H1 (cell line): ENCODE results near the gene CNTN5. TPM values are rescaled to one million over a fixed set of nuclear protein-coding genes. Genes with fewer than 3 reads are reported as not detected.

Experiments
- CTCF ChIA-PET: fragments of 300-600 bp; sonication (Branson Sonifier 250); formaldehyde crosslinking; loops from one replicate; lab custom pipeline; 2021; ENCODE audit not compliant: partially characterized antibody; lab: Charles Lee
- POLR2A ChIA-PET: fragments of 300-600 bp; sonication (Branson Sonifier 250); formaldehyde crosslinking; loops from one replicate; lab custom pipeline; 2021; ENCODE audit warnings: inconsistent platforms; ENCODE audit not compliant: partially characterized antibody; lab: Charles Lee
- DNase-seq, 2 experiments: peaks; one replicate each; pipeline versions ENCODE4 v3.0.0 to v3.0.0-alpha.2; 2010 to 2022; ENCODE audit warnings: low spot score in 2 of 2, low read depth in 1 of 2, mixed read lengths in 1 of 2
- FAIRE-seq: peaks from 2 replicates; lab custom pipeline; 2011; peaks lifted over from hg19 to GRCh38; lab: Jason Lieb, UNC
- H2AFZ ChIP-seq: 2 replicates; pipeline ENCODE4 v1.8.1; 2012; ENCODE audit warnings: low read length, inconsistent platforms
- H2AK5ac ChIP-seq: 2 replicates; pipeline ENCODE4 v1.6.1; 2013; ENCODE audit warnings: low read depth, low read length
- H2BK120ac ChIP-seq: replicated peaks from 2 replicates; pipeline ENCODE3; 2013; ENCODE audit warnings: low read depth, low read length, inconsistent platforms
- H2BK12ac ChIP-seq: 2 replicates; pipeline ENCODE4 v1.6.1; 2013; ENCODE audit warnings: low read depth, low read length
- H2BK15ac ChIP-seq: 2 replicates; pipeline ENCODE4 v1.6.1; 2013; ENCODE audit warnings: low read length
- H2BK20ac ChIP-seq: 2 replicates; pipeline ENCODE4 v1.6.1; 2013; ENCODE audit warnings: low read length
- H2BK5ac ChIP-seq: 2 replicates; pipeline ENCODE4 v1.6.1; 2013; ENCODE audit warnings: low read depth, low read length
- H3K14ac ChIP-seq: 2 replicates; pipeline ENCODE4 v1.6.1; 2013; ENCODE audit warnings: inconsistent platforms; ENCODE audit not compliant: insufficient read length
- H3K18ac ChIP-seq: 2 replicates; pipeline ENCODE4 v1.6.1; 2013; ENCODE audit warnings: low read length; ENCODE audit errors: extremely low read depth
- H3K23ac ChIP-seq: 2 replicates; pipeline ENCODE4 v1.6.1; 2013; ENCODE audit warnings: inconsistent platforms; ENCODE audit not compliant: insufficient read length
- H3K23me2 ChIP-seq: 2 replicates; pipeline ENCODE4 v1.6.1; 2013; ENCODE audit warnings: low read depth, low read length
- H3K27ac ChIP-seq: 2 replicates; pipeline ENCODE4 v1.6.1; 2011; ENCODE audit warnings: low read depth, low read length, inconsistent platforms
- H3K27me3 ChIP-seq, 4 experiments: replicated peaks in 1 of 4; 1 replicate in 1 of 4; 2 replicates in 3 of 4; pipeline versions ENCODE4 v1.6.1 to v1.8.1; 2011 to 2013; ENCODE audit warnings: low read length in 3 of 4, mild to moderate bottlenecking in 3 of 4, inconsistent platforms in 2 of 4, mixed read lengths in 2 of 4, moderate library complexity in 1 of 4; ENCODE audit not compliant: control insufficient read depth in 3 of 4, insufficient read depth in 3 of 4; ENCODE audit errors: extremely low read depth in 1 of 4
- H3K36me3 ChIP-seq, 4 experiments: 2 replicates each; pipeline versions ENCODE4 v1.6.1 to v1.8.1; 2011 to 2013; ENCODE audit warnings: mild to moderate bottlenecking in 4 of 4, low read length in 3 of 4, moderate library complexity in 2 of 4, control low read depth in 1 of 4, inconsistent platforms in 1 of 4; ENCODE audit not compliant: insufficient read depth in 4 of 4, control insufficient read depth in 2 of 4
- H3K4ac ChIP-seq: replicated peaks from 2 replicates; pipeline ENCODE3; 2013; ENCODE audit warnings: low read length, low read depth, mixed read lengths, inconsistent platforms; ENCODE audit not compliant: insufficient read length
- H3K4me1 ChIP-seq, 4 experiments: replicated peaks in 1 of 4; 1 replicate in 1 of 4; 2 replicates in 3 of 4; pipeline versions ENCODE4 v1.6.1 to v1.8.1; 2011 to 2013; ENCODE audit warnings: low read length in 3 of 4, inconsistent platforms in 2 of 4, mixed read lengths in 1 of 4; ENCODE audit not compliant: insufficient read depth in 4 of 4, control insufficient read depth in 3 of 4
- H3K4me2 ChIP-seq, 2 experiments: 2 replicates each; pipeline versions ENCODE4 v1.6.1 to v1.8.1; 2011 to 2013; ENCODE audit warnings: low read depth in 2 of 2, low read length in 2 of 2, control low read depth in 1 of 2, inconsistent platforms in 1 of 2, mild to moderate bottlenecking in 1 of 2; ENCODE audit not compliant: insufficient read depth in 1 of 2
- H3K4me3 ChIP-seq, 4 experiments: fragments of 200-600, 300-600 bp in 1 of 4; sonication (generic), shearing (Covaris generic), sonication (Bioruptor Twin) in 1 of 4; 2 replicates each; pipeline versions ENCODE4 v1.5.1 to v1.8.1; 2011 to 2016; ENCODE audit warnings: low read length in 4 of 4, low read depth in 3 of 4, control low read depth in 2 of 4, inconsistent platforms in 2 of 4, mild to moderate bottlenecking in 2 of 4, mixed read lengths in 1 of 4, moderate library complexity in 1 of 4; ENCODE audit not compliant: insufficient read depth in 2 of 4; ENCODE audit errors: extremely low read depth in 1 of 4
- H3K56ac ChIP-seq: replicated peaks from 2 replicates; pipeline ENCODE3; 2013; ENCODE audit warnings: low read depth, mild to moderate bottlenecking, mixed read lengths, low read length, inconsistent platforms; ENCODE audit not compliant: insufficient read length
- H3K79me1 ChIP-seq: 2 replicates; pipeline ENCODE4 v1.6.1; 2013; ENCODE audit warnings: low read depth, low read length, control low read depth
- H3K79me2 ChIP-seq, 2 experiments: 2 replicates each; pipeline versions ENCODE4 v1.6.1 to v1.8.1; 2012 to 2013; ENCODE audit warnings: low read length in 2 of 2, mild to moderate bottlenecking in 2 of 2, inconsistent platforms in 1 of 2; ENCODE audit not compliant: insufficient read depth in 2 of 2, control insufficient read depth in 1 of 2
- H3K9ac ChIP-seq, 4 experiments: replicated peaks in 1 of 4; 1 replicate in 1 of 4; 2 replicates in 3 of 4; pipeline versions ENCODE4 v1.6.1 to v1.8.1; 2011 to 2013; ENCODE audit warnings: low read depth in 3 of 4, low read length in 3 of 4, control low read depth in 2 of 4, mild to moderate bottlenecking in 2 of 4, moderate library complexity in 2 of 4, inconsistent platforms in 1 of 4; ENCODE audit errors: extremely low read depth in 1 of 4
- H3K9me3 ChIP-seq, 2 experiments: 2 replicates each; pipeline versions ENCODE4 v1.6.1 to v1.8.1; 2012 to 2013; ENCODE audit warnings: mild to moderate bottlenecking in 2 of 2, moderate library complexity in 2 of 2, control low read depth in 1 of 2, inconsistent platforms in 1 of 2, low read depth in 1 of 2, low read length in 1 of 2, mixed read lengths in 1 of 2; ENCODE audit not compliant: insufficient read depth in 2 of 2
- H4K20me1 ChIP-seq, 2 experiments: replicated peaks in 1 of 2; 2 replicates each; pipeline versions ENCODE3 to v1.8.1; 2011 to 2013; ENCODE audit warnings: inconsistent platforms in 2 of 2, low read length in 2 of 2, mild to moderate bottlenecking in 1 of 2; ENCODE audit not compliant: insufficient read depth in 2 of 2, control insufficient read depth in 1 of 2
- H4K5ac ChIP-seq: 2 replicates; pipeline ENCODE4 v1.6.1; 2013; ENCODE audit warnings: low read length, low read depth, mixed read lengths, inconsistent platforms; ENCODE audit not compliant: insufficient read length
- H4K8ac ChIP-seq: 2 replicates; pipeline ENCODE4 v1.8.0; 2013; ENCODE audit warnings: mild to moderate bottlenecking, moderate library complexity, low read length, inconsistent platforms; ENCODE audit not compliant: insufficient read depth; ENCODE audit errors: extremely low read depth
- H4K91ac ChIP-seq: replicated peaks from 2 replicates; pipeline ENCODE3; 2013; ENCODE audit warnings: low read length, mixed read lengths, inconsistent platforms; ENCODE audit not compliant: insufficient read length
- GABPA ChIP-seq: IDR thresholded peaks from 2 replicates; pipeline ENCODE4 v1.6.1; 2011; ENCODE audit warnings: mild to moderate bottlenecking, low read length, moderate library complexity, borderline replicate concordance; ENCODE audit not compliant: insufficient read depth
- PHF8 ChIP-seq: fragments of 200-600 bp; sonication (generic); conservative IDR thresholded peaks from 2 replicates; pipeline ENCODE4 v1.7.1; 2012; ENCODE audit warnings: low read depth, mild to moderate bottlenecking, inconsistent platforms, low read length, moderate library complexity
- WGBS, 2 experiments: shearing (Covaris generic) in 1 of 2; methylation state at CpG; one replicate each; pipeline versions ENCODE4 v1.1.6 to v1.1.7; 2013 to 2015; ENCODE audit warnings: low lambda C conversion rate in 2 of 2, mixed read lengths in 2 of 2, inconsistent platforms in 1 of 2, low coverage in 1 of 2, missing lambda C conversion rate in 1 of 2; ENCODE audit not compliant: insufficient replicate concordance in 2 of 2, insufficient coverage in 1 of 2, insufficient read length in 1 of 2; ENCODE audit errors: extremely low coverage in 1 of 2, missing lambda C conversion rate in 1 of 2; 5-methylcytosine and 5-hydroxymethylcytosine counted together
- polyA plus RNA-seq, 7 experiments: library from polyadenylated mRNA; depleted of rRNA in 3 of 7; stranded (reverse) in 5 of 7; unstranded in 2 of 7; fragments of >200 nt in 5 of 7; fragments of 200-250 nt in 2 of 7; gene quantifications; 1 replicate in 5 of 7; 2 replicates in 1 of 7; 4 replicates in 1 of 7; pipeline versions ENCODE4 v1.2.1 to v1.2.3, GENCODE V29; 2011 to 2013; ENCODE audit warnings: missing spikeins in 2 of 7, mixed read lengths in 2 of 7
- total RNA-seq: library from RNA; stranded (reverse); fragmentation: NEBNext Ultra II Directional; extraction: Animal tissue kit (Norgen Biotek cat#: 25700); gene quantifications from 2 replicates; pipeline ENCODE4 v1.2.1, GENCODE V29; 2021

The CNTN5 gene
- total and polyA plus RNA-seq, 2 of the 8 experiments (the other 6 are each of a cell fraction or from before 2014, with no cell fraction given): not detected

DNA sequence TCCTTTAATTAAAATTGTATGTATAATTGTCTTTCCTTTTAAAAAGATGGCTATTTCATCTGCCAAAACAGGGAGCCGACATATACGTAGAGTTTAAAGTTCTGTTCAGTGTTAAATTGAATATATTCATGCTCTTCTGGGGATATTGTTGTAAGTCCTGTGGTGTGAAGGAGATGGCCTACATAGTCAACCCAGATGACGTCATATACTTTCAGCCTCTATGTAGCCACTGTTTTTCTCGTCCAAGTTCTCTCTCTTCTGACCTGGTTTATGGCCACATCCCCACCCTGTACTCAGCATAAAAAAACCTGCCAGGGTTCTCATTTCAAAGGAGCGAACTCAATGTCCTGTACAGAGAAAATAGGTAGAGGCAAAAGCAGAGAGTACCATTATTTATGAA lies 1156.9 kb downstream of the CNTN5 start:
- no peak overlapping the region for H4K91ac ChIP-seq
- 88% methylated on average over 5 of the region's 5 CpGs; no CpG with 5 or more reads in 1 of the 2 experiments for WGBS, 2 experiments

More for the DNA sequence above, 1156.9 kb downstream of the CNTN5 start:
- Histone ChIP-seq H3K9ac (no peak overlapping the region), H3K79me1 (no peaks in the 10 kb centered on the region), H4K5ac (no peak overlapping the region), H3K14ac (no peak overlapping the region), H3K4me3 (no peak overlapping the region), H3K4ac (no peak overlapping the region), H3K27ac (no peak overlapping the region), H2BK120ac (no peak overlapping the region), H2BK15ac (no peak overlapping the region), H2BK20ac (no peak overlapping the region), H4K20me1 (no peaks in the 10 kb centered on the region), H2AFZ (no peak overlapping the region), H3K9me3 (no peaks in the 10 kb centered on the region), H4K8ac (no peak overlapping the region), H3K23ac (no peak overlapping the region), H3K4me1 (no peaks in the 10 kb centered on the region), H3K18ac (no peak overlapping the region), H2BK12ac (no peak overlapping the region), H3K79me2 (no peaks in the 10 kb centered on the region), H3K36me3 (no peaks in the 10 kb centered on the region), H3K4me2 (no peak overlapping the region), H2AK5ac (no peak overlapping the region), H3K27me3 (no peaks in the 10 kb centered on the region), H3K56ac (no peak overlapping the region), H2BK5ac (no peak overlapping the region), H3K23me2 (no peaks in the 10 kb centered on the region)
- DNase-seq (no peak), FAIRE-seq (no peak)
- ChIA-PET CTCF (interaction anchor here (0.9 kb wide), 2 partner anchors 9 to 10 kb away, joined by 3 read pairs; no protein-coding TSS in a partner anchor), POLR2A (no interaction called here)
- TF ChIP-seq PHF8: no peak
- no peak for TF ChIP-seq GABPA
